ENCODE data around the gene MAST4. TPM values are rescaled to one million over a fixed set of nuclear protein-coding genes. Genes with fewer than 3 reads are reported as not detected.

Gene MAST4
- total and polyA plus RNA-seq, 4 donors, result 3.7 to 9.5 (median 6.5) TPM

DNA sequence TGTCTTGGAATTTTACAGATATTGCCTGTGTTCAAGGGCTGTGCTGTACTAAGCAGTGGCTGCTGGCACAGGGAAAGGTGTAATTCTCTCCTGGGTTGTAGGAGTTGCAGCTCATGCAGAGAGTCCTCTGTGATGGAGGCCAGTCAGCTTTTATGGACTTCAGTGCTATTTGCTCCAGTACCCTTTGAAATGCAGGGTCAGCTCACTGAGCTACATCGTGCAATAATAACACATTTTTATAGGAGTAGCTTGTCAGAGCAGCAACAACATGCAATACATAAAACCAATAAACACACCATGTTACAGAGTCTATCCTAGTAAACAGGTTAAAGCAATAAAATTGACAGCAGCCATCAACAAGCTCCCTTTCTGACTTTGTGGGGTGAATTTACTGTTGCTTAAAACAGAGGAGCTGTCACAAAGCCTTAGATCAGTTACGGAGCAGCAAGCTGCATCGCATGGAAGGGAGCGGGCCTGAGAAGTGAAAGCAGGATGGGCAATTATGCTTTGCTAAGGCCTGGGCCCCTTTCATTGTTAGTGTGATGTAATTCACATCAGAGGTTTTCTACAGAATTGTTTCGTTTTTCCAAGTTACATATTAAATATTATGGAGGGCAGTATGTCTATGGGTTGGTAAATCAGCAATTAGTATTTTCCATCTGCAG lies 583.6 kb downstream of the MAST4 start:
- 92% methylated on average over 5 of the region's 5 CpGs for WGBS
- no peak overlapping the region for H3K4me3 ChIP-seq (ENCODE audit: low read depth in 1 of 3, low read length in 3 of 3)
- no peaks in the 10 kb centered on the region for H3K36me3 ChIP-seq (ENCODE audit: control insufficient read depth in 4 of 4, insufficient read depth in 3 of 4, low read depth in 1 of 4, low read length in 3 of 4)
- no peaks in the 10 kb centered on the region for H3K27me3 ChIP-seq (ENCODE audit: control insufficient read depth in 4 of 4, insufficient read depth in 4 of 4, low read length in 3 of 4)
- no peak overlapping the region for H3K27ac ChIP-seq (ENCODE audit: low read depth in 1 of 2, low read length in 2 of 2)
- no peak overlapping the region for H3K9ac ChIP-seq (ENCODE audit: low read depth in 1 of 2, low read length in 2 of 2)
- no peaks in the 10 kb centered on the region for H3K4me1 ChIP-seq (ENCODE audit: control insufficient read depth in 4 of 4, insufficient read depth in 4 of 4, low read length in 3 of 4)
- H3K9me3 ChIP-seq (ENCODE audit: control insufficient read depth in 4 of 4, low read length in 3 of 4), result no peaks in the 10 kb centered on the region
- DNase-seq (ENCODE audit: low spot score), result no peak
- TF ChIP-seq, protein P1, sequence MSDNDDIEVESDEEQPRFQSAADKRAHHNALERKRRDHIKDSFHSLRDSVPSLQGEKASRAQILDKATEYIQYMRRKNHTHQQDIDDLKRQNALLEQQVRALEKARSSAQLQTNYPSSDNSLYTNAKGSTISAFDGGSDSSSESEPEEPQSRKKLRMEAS (IDR thresholded peaks at IDR 0.05), result no peak
- TF ChIP-seq YY1 (IDR thresholded peaks at IDR 0.05) (no peak), HNF4G (IDR thresholded peaks at IDR 0.05) (no peak), HNF4A (conservative IDR thresholded peaks at IDR 0.05) (no peak), GABPA (IDR thresholded peaks at IDR 0.05 in 1 of 2, conservative IDR thresholded peaks at IDR 0.05 in 1 of 2) (no peak), RXRA (IDR thresholded peaks at IDR 0.05) (no peak), JUND (IDR thresholded peaks at IDR 0.05) (no peak), TAF1 (conservative IDR thresholded peaks at IDR 0.05) (no peak), FOXA1 (IDR thresholded peaks at IDR 0.05) (no peak), NR2F2 (IDR thresholded peaks at IDR 0.05) (no peak), SP1 (IDR thresholded peaks at IDR 0.05) (no peak), EGR1 (IDR thresholded peaks at IDR 0.05; ENCODE audit: low read depth in 2 of 2) (no peak)
- TF ChIP-seq, protein P2, sequence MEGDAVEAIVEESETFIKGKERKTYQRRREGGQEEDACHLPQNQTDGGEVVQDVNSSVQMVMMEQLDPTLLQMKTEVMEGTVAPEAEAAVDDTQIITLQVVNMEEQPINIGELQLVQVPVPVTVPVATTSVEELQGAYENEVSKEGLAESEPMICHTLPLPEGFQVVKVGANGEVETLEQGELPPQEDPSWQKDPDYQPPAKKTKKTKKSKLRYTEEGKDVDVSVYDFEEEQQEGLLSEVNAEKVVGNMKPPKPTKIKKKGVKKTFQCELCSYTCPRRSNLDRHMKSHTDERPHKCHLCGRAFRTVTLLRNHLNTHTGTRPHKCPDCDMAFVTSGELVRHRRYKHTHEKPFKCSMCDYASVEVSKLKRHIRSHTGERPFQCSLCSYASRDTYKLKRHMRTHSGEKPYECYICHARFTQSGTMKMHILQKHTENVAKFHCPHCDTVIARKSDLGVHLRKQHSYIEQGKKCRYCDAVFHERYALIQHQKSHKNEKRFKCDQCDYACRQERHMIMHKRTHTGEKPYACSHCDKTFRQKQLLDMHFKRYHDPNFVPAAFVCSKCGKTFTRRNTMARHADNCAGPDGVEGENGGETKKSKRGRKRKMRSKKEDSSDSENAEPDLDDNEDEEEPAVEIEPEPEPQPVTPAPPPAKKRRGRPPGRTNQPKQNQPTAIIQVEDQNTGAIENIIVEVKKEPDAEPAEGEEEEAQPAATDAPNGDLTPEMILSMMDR (IDR thresholded peaks at IDR 0.05; ENCODE audit: low read depth, low read length, missing input control), result no peak
- TF ChIP-seq, protein P3, sequence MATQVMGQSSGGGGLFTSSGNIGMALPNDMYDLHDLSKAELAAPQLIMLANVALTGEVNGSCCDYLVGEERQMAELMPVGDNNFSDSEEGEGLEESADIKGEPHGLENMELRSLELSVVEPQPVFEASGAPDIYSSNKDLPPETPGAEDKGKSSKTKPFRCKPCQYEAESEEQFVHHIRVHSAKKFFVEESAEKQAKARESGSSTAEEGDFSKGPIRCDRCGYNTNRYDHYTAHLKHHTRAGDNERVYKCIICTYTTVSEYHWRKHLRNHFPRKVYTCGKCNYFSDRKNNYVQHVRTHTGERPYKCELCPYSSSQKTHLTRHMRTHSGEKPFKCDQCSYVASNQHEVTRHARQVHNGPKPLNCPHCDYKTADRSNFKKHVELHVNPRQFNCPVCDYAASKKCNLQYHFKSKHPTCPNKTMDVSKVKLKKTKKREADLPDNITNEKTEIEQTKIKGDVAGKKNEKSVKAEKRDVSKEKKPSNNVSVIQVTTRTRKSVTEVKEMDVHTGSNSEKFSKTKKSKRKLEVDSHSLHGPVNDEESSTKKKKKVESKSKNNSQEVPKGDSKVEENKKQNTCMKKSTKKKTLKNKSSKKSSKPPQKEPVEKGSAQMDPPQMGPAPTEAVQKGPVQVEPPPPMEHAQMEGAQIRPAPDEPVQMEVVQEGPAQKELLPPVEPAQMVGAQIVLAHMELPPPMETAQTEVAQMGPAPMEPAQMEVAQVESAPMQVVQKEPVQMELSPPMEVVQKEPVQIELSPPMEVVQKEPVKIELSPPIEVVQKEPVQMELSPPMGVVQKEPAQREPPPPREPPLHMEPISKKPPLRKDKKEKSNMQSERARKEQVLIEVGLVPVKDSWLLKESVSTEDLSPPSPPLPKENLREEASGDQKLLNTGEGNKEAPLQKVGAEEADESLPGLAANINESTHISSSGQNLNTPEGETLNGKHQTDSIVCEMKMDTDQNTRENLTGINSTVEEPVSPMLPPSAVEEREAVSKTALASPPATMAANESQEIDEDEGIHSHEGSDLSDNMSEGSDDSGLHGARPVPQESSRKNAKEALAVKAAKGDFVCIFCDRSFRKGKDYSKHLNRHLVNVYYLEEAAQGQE (IDR thresholded peaks at IDR 0.05), result no peak
- TF ChIP-seq, protein P4, sequence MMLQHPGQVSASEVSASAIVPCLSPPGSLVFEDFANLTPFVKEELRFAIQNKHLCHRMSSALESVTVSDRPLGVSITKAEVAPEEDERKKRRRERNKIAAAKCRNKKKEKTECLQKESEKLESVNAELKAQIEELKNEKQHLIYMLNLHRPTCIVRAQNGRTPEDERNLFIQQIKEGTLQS (IDR thresholded peaks at IDR 0.05), result no peak

DNA sequence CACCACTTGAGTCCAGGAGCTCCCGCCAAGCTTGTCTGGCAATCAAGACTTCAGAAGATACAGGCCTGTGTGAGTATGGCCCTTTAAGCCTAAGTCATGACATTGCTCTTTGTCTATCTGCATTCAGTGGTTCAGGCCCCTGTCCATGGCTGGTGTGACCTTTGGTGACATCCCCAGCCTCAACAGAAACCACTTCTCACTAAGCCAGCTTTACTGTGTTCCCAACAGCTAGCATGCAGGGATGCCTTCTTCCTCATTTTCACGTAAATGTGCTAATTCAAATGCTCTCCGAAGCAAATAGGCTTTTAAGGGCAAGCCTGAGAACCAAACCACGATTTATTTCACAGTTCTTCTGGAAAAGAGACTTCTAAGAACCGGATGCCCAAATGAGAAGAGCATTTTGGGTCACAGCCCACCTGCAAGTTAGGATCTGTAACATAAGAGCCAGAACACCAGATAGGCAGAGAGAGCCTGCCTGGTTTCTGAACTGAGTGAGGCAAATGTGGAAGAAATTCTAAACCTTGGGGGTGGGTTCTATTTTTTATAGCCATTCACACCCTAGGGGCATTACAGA lies 585.5 kb downstream of the MAST4 start:
- H3K27me3 ChIP-seq (ENCODE audit: control insufficient read depth in 4 of 4, insufficient read depth in 4 of 4, low read length in 3 of 4), result no peaks in the 10 kb centered on the region
- H3K27ac ChIP-seq (ENCODE audit: low read depth in 1 of 2, low read length in 2 of 2), result no peak overlapping the region
- no peaks in the 10 kb centered on the region for H3K4me1 ChIP-seq (ENCODE audit: control insufficient read depth in 4 of 4, insufficient read depth in 4 of 4, low read length in 3 of 4)
- H3K9ac ChIP-seq (ENCODE audit: low read depth in 1 of 2, low read length in 2 of 2), result no peak overlapping the region
- no peak for DNase-seq (ENCODE audit: low spot score)
- no peak overlapping the region for H3K4me3 ChIP-seq (ENCODE audit: low read depth in 1 of 3, low read length in 3 of 3)
- H3K9me3 ChIP-seq (ENCODE audit: control insufficient read depth in 4 of 4, low read length in 3 of 4), result no peaks in the 10 kb centered on the region
- WGBS, result 74% methylated on average over 5 of the region's 5 CpGs
- TF ChIP-seq SP1 (IDR thresholded peaks at IDR 0.05) (no peak), NR2F2 (IDR thresholded peaks at IDR 0.05) (no peak), HNF4A (conservative IDR thresholded peaks at IDR 0.05) (no peak), JUND (IDR thresholded peaks at IDR 0.05) (no peak), YY1 (IDR thresholded peaks at IDR 0.05) (no peak), RAD21 (IDR thresholded peaks at IDR 0.05) (no peak), RXRA (IDR thresholded peaks at IDR 0.05) (no peak), FOXA1 (IDR thresholded peaks at IDR 0.05) (no peak), FOXA2 (IDR thresholded peaks at IDR 0.05) (no peak)
- TF ChIP-seq, protein P5, sequence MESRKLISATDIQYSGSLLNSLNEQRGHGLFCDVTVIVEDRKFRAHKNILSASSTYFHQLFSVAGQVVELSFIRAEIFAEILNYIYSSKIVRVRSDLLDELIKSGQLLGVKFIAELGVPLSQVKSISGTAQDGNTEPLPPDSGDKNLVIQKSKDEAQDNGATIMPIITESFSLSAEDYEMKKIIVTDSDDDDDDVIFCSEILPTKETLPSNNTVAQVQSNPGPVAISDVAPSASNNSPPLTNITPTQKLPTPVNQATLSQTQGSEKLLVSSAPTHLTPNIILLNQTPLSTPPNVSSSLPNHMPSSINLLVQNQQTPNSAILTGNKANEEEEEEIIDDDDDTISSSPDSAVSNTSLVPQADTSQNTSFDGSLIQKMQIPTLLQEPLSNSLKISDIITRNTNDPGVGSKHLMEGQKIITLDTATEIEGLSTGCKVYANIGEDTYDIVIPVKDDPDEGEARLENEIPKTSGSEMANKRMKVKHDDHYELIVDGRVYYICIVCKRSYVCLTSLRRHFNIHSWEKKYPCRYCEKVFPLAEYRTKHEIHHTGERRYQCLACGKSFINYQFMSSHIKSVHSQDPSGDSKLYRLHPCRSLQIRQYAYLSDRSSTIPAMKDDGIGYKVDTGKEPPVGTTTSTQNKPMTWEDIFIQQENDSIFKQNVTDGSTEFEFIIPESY (IDR thresholded peaks at IDR 0.05), result no peak
- TF ChIP-seq, protein P1 (IDR thresholded peaks at IDR 0.05), result no peak
- TF ChIP-seq, protein P4 (IDR thresholded peaks at IDR 0.05), result no peak
- no peaks in the 10 kb centered on the region for H3K36me3 ChIP-seq (ENCODE audit: control insufficient read depth in 4 of 4, insufficient read depth in 3 of 4, low read depth in 1 of 4, low read length in 3 of 4)

Measured in liver (tissue), 9 donors.